ENCODE data around the gene SAP25. TPM values are rescaled to one million over a fixed set of nuclear protein-coding genes. Genes with fewer than 3 reads are reported as not detected.

SAP25 gene
- total and polyA plus RNA-seq, 4 donors: 0.33 to 0.84 (median 0.56) TPM; not detected in 1

DNA sequence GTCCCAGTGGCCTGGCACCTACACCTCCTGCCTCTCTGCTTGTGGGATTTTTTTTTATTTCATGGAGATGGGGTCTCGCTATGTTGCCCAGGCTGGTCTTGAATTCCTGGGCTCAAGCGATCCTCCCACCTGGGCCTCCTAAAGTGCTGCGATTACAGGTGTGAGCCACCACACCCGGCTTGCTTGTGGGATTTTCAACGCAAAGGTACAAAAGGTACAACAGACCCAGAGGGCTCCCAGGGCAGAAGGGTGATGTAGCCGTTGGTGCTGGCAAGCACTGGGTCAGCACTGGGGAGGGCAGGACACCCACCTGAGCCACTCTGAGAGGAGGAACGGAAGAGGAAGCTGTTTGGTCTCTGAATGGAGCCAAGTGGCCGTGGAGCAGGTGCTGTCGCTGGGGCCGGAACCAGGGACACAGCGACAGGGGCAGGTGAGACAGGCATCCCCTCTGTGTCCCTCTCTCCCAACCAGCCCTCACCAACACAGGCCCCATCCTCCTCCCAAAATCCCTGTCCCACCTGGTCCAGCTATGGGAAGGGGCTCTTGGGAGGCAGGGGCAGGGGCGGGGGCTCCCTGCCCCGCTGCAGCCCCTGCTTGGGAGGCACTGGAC, 2.8 kb upstream of the SAP25 start:
- H3K36me3 ChIP-seq (ENCODE audit: control insufficient read depth in 4 of 4, insufficient read depth in 3 of 4, low read depth in 1 of 4, low read length in 3 of 4): peaks cover 23 to 49% (median 28%) of the 10 kb centered on the region in 4 donors
- no peak overlapping the region for H3K27ac ChIP-seq (ENCODE audit: low read depth in 1 of 2, low read length in 2 of 2)
- peaks cover 0 to 11% (median 5%) of the 10 kb centered on the region in 4 donors for H3K4me1 ChIP-seq (ENCODE audit: control insufficient read depth in 4 of 4, insufficient read depth in 4 of 4, low read length in 3 of 4)
- DNase-seq (ENCODE audit: low spot score): no peak
- H3K9me3 ChIP-seq (ENCODE audit: control insufficient read depth in 4 of 4, low read length in 3 of 4): no peaks in the 10 kb centered on the region
- H3K9ac ChIP-seq (ENCODE audit: low read depth in 1 of 2, low read length in 2 of 2): no peak overlapping the region
- no peaks in the 10 kb centered on the region for H3K27me3 ChIP-seq (ENCODE audit: control insufficient read depth in 4 of 4, insufficient read depth in 4 of 4, low read length in 3 of 4)
- TF ChIP-seq, protein P1, sequence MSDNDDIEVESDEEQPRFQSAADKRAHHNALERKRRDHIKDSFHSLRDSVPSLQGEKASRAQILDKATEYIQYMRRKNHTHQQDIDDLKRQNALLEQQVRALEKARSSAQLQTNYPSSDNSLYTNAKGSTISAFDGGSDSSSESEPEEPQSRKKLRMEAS (IDR thresholded peaks at IDR 0.05): no peak
- TF ChIP-seq YY1 (IDR thresholded peaks at IDR 0.05) (no peak), FOXA1 (IDR thresholded peaks at IDR 0.05) (no peak), SP1 (IDR thresholded peaks at IDR 0.05) (no peak), TAF1 (conservative IDR thresholded peaks at IDR 0.05) (no peak), GABPA (IDR thresholded peaks at IDR 0.05 in 1 of 2, conservative IDR thresholded peaks at IDR 0.05 in 1 of 2) (no peak), FOXA2 (IDR thresholded peaks at IDR 0.05) (no peak), RAD21 (IDR thresholded peaks at IDR 0.05) (no peak), HNF4G (IDR thresholded peaks at IDR 0.05) (no peak), EGR1 (IDR thresholded peaks at IDR 0.05; ENCODE audit: low read depth in 2 of 2) (no peak), JUND (IDR thresholded peaks at IDR 0.05) (no peak), RXRA (IDR thresholded peaks at IDR 0.05) (no peak), NR2F2 (IDR thresholded peaks at IDR 0.05) (no peak)
- TF ChIP-seq, protein P2, sequence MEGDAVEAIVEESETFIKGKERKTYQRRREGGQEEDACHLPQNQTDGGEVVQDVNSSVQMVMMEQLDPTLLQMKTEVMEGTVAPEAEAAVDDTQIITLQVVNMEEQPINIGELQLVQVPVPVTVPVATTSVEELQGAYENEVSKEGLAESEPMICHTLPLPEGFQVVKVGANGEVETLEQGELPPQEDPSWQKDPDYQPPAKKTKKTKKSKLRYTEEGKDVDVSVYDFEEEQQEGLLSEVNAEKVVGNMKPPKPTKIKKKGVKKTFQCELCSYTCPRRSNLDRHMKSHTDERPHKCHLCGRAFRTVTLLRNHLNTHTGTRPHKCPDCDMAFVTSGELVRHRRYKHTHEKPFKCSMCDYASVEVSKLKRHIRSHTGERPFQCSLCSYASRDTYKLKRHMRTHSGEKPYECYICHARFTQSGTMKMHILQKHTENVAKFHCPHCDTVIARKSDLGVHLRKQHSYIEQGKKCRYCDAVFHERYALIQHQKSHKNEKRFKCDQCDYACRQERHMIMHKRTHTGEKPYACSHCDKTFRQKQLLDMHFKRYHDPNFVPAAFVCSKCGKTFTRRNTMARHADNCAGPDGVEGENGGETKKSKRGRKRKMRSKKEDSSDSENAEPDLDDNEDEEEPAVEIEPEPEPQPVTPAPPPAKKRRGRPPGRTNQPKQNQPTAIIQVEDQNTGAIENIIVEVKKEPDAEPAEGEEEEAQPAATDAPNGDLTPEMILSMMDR (IDR thresholded peaks at IDR 0.05; ENCODE audit: low read depth, low read length, missing input control): no peak
- TF ChIP-seq, protein P3, sequence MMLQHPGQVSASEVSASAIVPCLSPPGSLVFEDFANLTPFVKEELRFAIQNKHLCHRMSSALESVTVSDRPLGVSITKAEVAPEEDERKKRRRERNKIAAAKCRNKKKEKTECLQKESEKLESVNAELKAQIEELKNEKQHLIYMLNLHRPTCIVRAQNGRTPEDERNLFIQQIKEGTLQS (IDR thresholded peaks at IDR 0.05): no peak
- TF ChIP-seq, protein P4, sequence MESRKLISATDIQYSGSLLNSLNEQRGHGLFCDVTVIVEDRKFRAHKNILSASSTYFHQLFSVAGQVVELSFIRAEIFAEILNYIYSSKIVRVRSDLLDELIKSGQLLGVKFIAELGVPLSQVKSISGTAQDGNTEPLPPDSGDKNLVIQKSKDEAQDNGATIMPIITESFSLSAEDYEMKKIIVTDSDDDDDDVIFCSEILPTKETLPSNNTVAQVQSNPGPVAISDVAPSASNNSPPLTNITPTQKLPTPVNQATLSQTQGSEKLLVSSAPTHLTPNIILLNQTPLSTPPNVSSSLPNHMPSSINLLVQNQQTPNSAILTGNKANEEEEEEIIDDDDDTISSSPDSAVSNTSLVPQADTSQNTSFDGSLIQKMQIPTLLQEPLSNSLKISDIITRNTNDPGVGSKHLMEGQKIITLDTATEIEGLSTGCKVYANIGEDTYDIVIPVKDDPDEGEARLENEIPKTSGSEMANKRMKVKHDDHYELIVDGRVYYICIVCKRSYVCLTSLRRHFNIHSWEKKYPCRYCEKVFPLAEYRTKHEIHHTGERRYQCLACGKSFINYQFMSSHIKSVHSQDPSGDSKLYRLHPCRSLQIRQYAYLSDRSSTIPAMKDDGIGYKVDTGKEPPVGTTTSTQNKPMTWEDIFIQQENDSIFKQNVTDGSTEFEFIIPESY (IDR thresholded peaks at IDR 0.05): no peak
- TF ChIP-seq, protein P5, sequence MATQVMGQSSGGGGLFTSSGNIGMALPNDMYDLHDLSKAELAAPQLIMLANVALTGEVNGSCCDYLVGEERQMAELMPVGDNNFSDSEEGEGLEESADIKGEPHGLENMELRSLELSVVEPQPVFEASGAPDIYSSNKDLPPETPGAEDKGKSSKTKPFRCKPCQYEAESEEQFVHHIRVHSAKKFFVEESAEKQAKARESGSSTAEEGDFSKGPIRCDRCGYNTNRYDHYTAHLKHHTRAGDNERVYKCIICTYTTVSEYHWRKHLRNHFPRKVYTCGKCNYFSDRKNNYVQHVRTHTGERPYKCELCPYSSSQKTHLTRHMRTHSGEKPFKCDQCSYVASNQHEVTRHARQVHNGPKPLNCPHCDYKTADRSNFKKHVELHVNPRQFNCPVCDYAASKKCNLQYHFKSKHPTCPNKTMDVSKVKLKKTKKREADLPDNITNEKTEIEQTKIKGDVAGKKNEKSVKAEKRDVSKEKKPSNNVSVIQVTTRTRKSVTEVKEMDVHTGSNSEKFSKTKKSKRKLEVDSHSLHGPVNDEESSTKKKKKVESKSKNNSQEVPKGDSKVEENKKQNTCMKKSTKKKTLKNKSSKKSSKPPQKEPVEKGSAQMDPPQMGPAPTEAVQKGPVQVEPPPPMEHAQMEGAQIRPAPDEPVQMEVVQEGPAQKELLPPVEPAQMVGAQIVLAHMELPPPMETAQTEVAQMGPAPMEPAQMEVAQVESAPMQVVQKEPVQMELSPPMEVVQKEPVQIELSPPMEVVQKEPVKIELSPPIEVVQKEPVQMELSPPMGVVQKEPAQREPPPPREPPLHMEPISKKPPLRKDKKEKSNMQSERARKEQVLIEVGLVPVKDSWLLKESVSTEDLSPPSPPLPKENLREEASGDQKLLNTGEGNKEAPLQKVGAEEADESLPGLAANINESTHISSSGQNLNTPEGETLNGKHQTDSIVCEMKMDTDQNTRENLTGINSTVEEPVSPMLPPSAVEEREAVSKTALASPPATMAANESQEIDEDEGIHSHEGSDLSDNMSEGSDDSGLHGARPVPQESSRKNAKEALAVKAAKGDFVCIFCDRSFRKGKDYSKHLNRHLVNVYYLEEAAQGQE (IDR thresholded peaks at IDR 0.05): no peak
- no peak overlapping the region for H3K4me3 ChIP-seq (ENCODE audit: low read depth in 1 of 3, low read length in 3 of 3)
- 95% methylated on average over 13 of the region's 13 CpGs for WGBS
